Activated CD8-positive, alpha-beta memory T cell treated with anti-CD3 and anti-CD28 coated beads for 1 hour (primary cell): ENCODE measurements around the gene ZNF688.
"Not testable (repeated sequence)": the region's sequence is repeated elsewhere in the genome, so short reads cannot be mapped to it uniquely, and the experiment has no call there.

Experiments used
- DNase-seq, 2 donors: peaks; one replicate each; pipeline ENCODE4 v3.0.0-alpha.2; 2020; ENCODE audit warnings: low read depth in 1 of 2; ENCODE audit errors: extremely low read depth in 1 of 2

The ZNF688 gene

GRCh38 chr16:30571445-30572322, at the start of gene ZNF688:
Gene ZNF688, minus strand, starts transcription at chr16:30571714. Its CDS starts 85 bp downstream, at chr16:30571629.
- DNase-seq: peak; percentile 83 to 90

- DNase-seq: no peak
These were observed 48.7 kb upstream of the ZNF688 start for GRCh38 chr16:30620169-30620568.

GRCh38 chr16:30619638-30620037, 48.1 kb upstream of the ZNF688 start:
- no peak for DNase-seq

GRCh38 chr16:30619202-30619601, 47.7 kb upstream of the ZNF688 start:
- DNase-seq: no peak

GRCh38 chr16:30615358-30616091, 44.0 kb upstream of the ZNF688 start:
- DNase-seq: peak in 1 of 2 donors; percentile 42

GRCh38 chr16:30609926-30610839, 38.7 kb upstream of the ZNF688 start, which contains the start of gene ZNF689:
Gene ZNF689, minus strand, starts transcription at chr16:30610389. Its CDS starts 348 bp downstream, at chr16:30610041.
- peak; percentile 82 to 91 for DNase-seq

- no peak for DNase-seq
These were observed 37.8 kb upstream of the ZNF688 start for GRCh38 chr16:30609002-30609925.

GRCh38 chr16:30606004-30606403, 34.5 kb upstream of the ZNF688 start:
- no peak for DNase-seq

GRCh38 chr16:30605158-30605557, 33.6 kb upstream of the ZNF688 start:
- no peak for DNase-seq

- DNase-seq: no peak
These were observed 32.9 kb upstream of the ZNF688 start for GRCh38 chr16:30604316-30604947.

GRCh38 chr16:30603945-30604315, 32.4 kb upstream of the ZNF688 start:
- no peak for DNase-seq

GRCh38 chr16:30602616-30603277, 31.2 kb upstream of the ZNF688 start:
- no peak for DNase-seq

GRCh38 chr16:30601966-30602365, 30.5 kb upstream of the ZNF688 start:
- DNase-seq: no peak

- no peak for DNase-seq
These were observed 29.4 kb upstream of the ZNF688 start for GRCh38 chr16:30600929-30601328.

- no peak for DNase-seq
These were observed 28.7 kb upstream of the ZNF688 start for GRCh38 chr16:30600215-30600614.

- DNase-seq: no peak
These were observed 21.4 kb upstream of the ZNF688 start for GRCh38 chr16:30592871-30593270.

- not testable (repeated sequence) for DNase-seq
These were observed 19.4 kb upstream of the ZNF688 start for GRCh38 chr16:30590869-30591268.

GRCh38 chr16:30589582-30589981, 18.1 kb upstream of the ZNF688 start:
- DNase-seq: not testable (repeated sequence)

- DNase-seq: no peak
These were observed 17.1 kb upstream of the ZNF688 start for GRCh38 chr16:30588651-30589050.
